Natural killer cell (primary cell): Measurements from ENCODE around the gene CCL14. TPM values are rescaled to one million over a fixed set of nuclear protein-coding genes. Genes with fewer than 3 reads are reported as not detected.

ENCODE experiments used
- ATAC-seq, 3 donors: fragments of 150-1000 bp in 2 of 3; fragments of 200-7000 bp in 1 of 3; cut with Tn5 transposase; 1 replicate in 1 of 3; 2 replicates in 2 of 3; pipeline ENCODE4 v1.10.0; 2021; ENCODE audit warnings: mild to moderate bottlenecking in 2 of 3, moderate library complexity in 2 of 3
- DNase-seq, 2 donors: peaks; one replicate each; pipeline versions ENCODE4 v3.0.0 to v3.0.0-alpha.2; 2013 to 2021; ENCODE audit warnings: mixed read lengths in 1 of 2
- H3K27ac ChIP-seq: one replicate; pipeline ENCODE4 v1.5.1; 2013; ENCODE audit warnings: mild to moderate bottlenecking, low read length
- H3K27me3 ChIP-seq: one replicate; pipeline ENCODE4 v1.6.1; 2013; ENCODE audit warnings: low read length; ENCODE audit not compliant: control insufficient read depth, insufficient read depth
- H3K36me3 ChIP-seq: one replicate; pipeline ENCODE4 v1.6.1; 2013; ENCODE audit warnings: low read length; ENCODE audit not compliant: control insufficient read depth, insufficient read depth
- H3K4me1 ChIP-seq: one replicate; pipeline ENCODE4 v1.6.1; 2013; ENCODE audit warnings: low read length; ENCODE audit not compliant: control insufficient read depth, insufficient read depth
- H3K4me3 ChIP-seq: one replicate; pipeline ENCODE4 v1.5.1; 2013; ENCODE audit warnings: low read length
- H3K9me3 ChIP-seq: one replicate; pipeline ENCODE4 v1.6.1; 2013; ENCODE audit warnings: low read length; ENCODE audit not compliant: control insufficient read depth, insufficient read depth
- H3K27ac Mint-ChIP-seq, 2 donors: one replicate each; pipeline ENCODE4 v1.8.0; 2022; ENCODE audit warnings: mild to moderate bottlenecking in 2 of 2, mixed read lengths in 2 of 2, moderate library complexity in 1 of 2
- H3K27me3 Mint-ChIP-seq, 2 donors: one replicate each; pipeline ENCODE4 v1.8.0; 2022; ENCODE audit warnings: low read depth in 2 of 2, mixed read lengths in 2 of 2
- H3K36me3 Mint-ChIP-seq: one replicate; pipeline ENCODE4 v1.8.0; 2022; ENCODE audit warnings: mixed read lengths
- H3K4me1 Mint-ChIP-seq, 2 donors: one replicate each; pipeline ENCODE4 v1.8.0; 2022; ENCODE audit warnings: mixed read lengths in 2 of 2
- H3K4me3 Mint-ChIP-seq: one replicate; pipeline ENCODE4 v1.8.0; 2022; ENCODE audit warnings: mild to moderate bottlenecking, moderate library complexity, mixed read lengths
- H3K9me3 Mint-ChIP-seq, 2 donors: one replicate each; pipeline ENCODE4 v1.8.0; 2022; ENCODE audit warnings: mixed read lengths in 2 of 2
- WGBS: methylation state at CpG from one replicate; pipeline ENCODE4 v1.1.7; 2013; ENCODE audit warnings: missing lambda C conversion rate; ENCODE audit not compliant: insufficient coverage; 5-methylcytosine and 5-hydroxymethylcytosine counted together
- intact Hi-C: fragments of 100-400 bp; cut with micrococcal nuclease; formaldehyde crosslinking; loops from one replicate; pipeline ENCODE4 v1.14.2; 2022
- total RNA-seq, 4 donors: library from RNA; stranded (reverse); fragments of 120-200 nt in 1 of 4; gene quantifications; one replicate each; pipeline versions ENCODE4 v1.2.3 to v1.2.4, GENCODE V29; 2013 to 2022
- TF ChIP-seq, protein P1 (sequence below): fragments of 200-600 bp; IDR thresholded peaks from one replicate; pipeline ENCODE4 v1.8.0; 2022; ENCODE audit warnings: antibody characterized with exemption

The CCL14 gene
- total RNA-seq, 3 donors from 2014 or later (not counting 1 experiment from before 2014, with no cell fraction given), result not detected

GRCh38 chr17:36002631-36003030 lies 16.1 kb upstream of the CCL14 start:
- WGBS, result 88% methylated on average over 7 of the region's 7 CpGs
- Mint-ChIP-seq H3K4me3 (no peak overlapping the region), H3K36me3 (no peaks in the 10 kb centered on the region), H3K27ac (no peak overlapping the region), H3K27me3 (no peaks in the 10 kb centered on the region), H3K4me1 (peaks cover 32 to 39% of the 10 kb centered on the region in 2 donors), H3K9me3 (no peaks in the 10 kb centered on the region)
- no peaks in the 10 kb centered on the region for H3K9me3 ChIP-seq
- ATAC-seq, result no peak
- H3K4me3 ChIP-seq, result no peak overlapping the region
- H3K36me3 ChIP-seq, result no peaks in the 10 kb centered on the region
- TF ChIP-seq, protein P1, sequence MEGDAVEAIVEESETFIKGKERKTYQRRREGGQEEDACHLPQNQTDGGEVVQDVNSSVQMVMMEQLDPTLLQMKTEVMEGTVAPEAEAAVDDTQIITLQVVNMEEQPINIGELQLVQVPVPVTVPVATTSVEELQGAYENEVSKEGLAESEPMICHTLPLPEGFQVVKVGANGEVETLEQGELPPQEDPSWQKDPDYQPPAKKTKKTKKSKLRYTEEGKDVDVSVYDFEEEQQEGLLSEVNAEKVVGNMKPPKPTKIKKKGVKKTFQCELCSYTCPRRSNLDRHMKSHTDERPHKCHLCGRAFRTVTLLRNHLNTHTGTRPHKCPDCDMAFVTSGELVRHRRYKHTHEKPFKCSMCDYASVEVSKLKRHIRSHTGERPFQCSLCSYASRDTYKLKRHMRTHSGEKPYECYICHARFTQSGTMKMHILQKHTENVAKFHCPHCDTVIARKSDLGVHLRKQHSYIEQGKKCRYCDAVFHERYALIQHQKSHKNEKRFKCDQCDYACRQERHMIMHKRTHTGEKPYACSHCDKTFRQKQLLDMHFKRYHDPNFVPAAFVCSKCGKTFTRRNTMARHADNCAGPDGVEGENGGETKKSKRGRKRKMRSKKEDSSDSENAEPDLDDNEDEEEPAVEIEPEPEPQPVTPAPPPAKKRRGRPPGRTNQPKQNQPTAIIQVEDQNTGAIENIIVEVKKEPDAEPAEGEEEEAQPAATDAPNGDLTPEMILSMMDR, result no peak
- peaks cover 3% of the 10 kb centered on the region for H3K4me1 ChIP-seq
- no peaks in the 10 kb centered on the region for H3K27me3 ChIP-seq
- no peak for DNase-seq
- no peak overlapping the region for H3K27ac ChIP-seq
- intact Hi-C loops, result no loop called here

DNA sequence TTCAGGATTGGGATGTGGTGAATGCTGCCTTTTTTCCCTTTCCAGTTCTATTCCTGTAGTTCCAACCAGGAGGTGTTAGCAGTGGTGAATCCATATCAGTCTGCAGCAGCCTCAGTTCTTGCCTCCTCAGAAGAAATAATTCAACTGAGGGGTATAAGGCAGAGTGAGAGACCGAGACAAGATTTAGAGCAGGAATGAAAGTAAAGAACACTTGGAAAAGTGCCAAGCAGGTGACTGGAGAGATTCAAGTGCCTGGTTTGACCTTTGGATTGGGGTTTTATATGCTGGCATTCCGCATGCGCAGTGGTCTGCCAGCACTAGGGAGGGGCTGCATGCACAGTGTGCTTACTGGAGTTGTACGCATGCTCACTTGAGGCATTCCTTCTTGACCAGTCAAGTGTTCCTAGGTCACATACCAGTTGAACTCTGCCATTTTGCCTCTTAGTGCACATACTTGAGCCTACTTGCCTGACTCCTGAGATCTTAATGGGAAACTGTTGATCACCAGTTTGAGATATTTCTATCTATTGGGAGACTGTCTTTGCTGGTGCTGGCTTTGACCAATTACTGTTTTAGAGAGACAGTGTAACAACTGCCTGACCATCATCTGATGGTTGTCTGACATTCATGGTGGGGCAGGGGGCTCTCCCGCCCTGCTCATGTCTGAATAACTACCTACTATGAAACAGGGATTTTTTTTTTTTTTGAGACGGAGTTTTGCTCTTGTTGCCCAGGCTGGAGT lies 15.5 kb upstream of the CCL14 start:
- intact Hi-C loops, result no loop called here
- TF ChIP-seq, protein P1, result no peak
- WGBS, result 94% methylated on average over 6 of the region's 6 CpGs

GRCh38 chr17:36001110-36001771 lies 14.7 kb upstream of the CCL14 start, which contains the start of gene CCL15:
Gene CCL15, minus strand, starts transcription at chr17:36001553. Its CDS starts 61 bp downstream, at chr17:36001492.
- H3K4me1 Mint-ChIP-seq, result peaks cover 32 to 36% of the 10 kb centered on the region in 2 donors
- ATAC-seq (no peak), DNase-seq (no peak)
- no peak within 1 kb of the TSS for H3K4me3 Mint-ChIP-seq
- Histone ChIP-seq H3K4me3 (no peak within 1 kb of the TSS), H3K27me3 (no peaks in the 10 kb centered on the region), H3K27ac (no peak within 1 kb of the TSS), H3K36me3 (no peaks in the 10 kb centered on the region), H3K4me1 (peaks cover 3% of the 10 kb centered on the region), H3K9me3 (no peaks in the 10 kb centered on the region)
- TF ChIP-seq, protein P1, result no peak
- H3K27ac Mint-ChIP-seq, result no peak within 1 kb of the TSS
- 91% methylated on average over 6 of the region's 6 CpGs for WGBS
- H3K36me3 Mint-ChIP-seq, result no peaks in the 10 kb centered on the region
- intact Hi-C loops, result no loop called here
- H3K9me3 Mint-ChIP-seq, result no peaks in the 10 kb centered on the region
- no peaks in the 10 kb centered on the region for H3K27me3 Mint-ChIP-seq

More for the DNA sequence above, 15.5 kb upstream of the CCL14 start:
- H3K4me3 Mint-ChIP-seq, result no peak overlapping the region
- Histone ChIP-seq H3K36me3 (no peaks in the 10 kb centered on the region), H3K27ac (no peak overlapping the region), H3K4me1 (peaks cover 3% of the 10 kb centered on the region), H3K4me3 (no peak overlapping the region), H3K9me3 (no peaks in the 10 kb centered on the region), H3K27me3 (no peaks in the 10 kb centered on the region)
- H3K9me3 Mint-ChIP-seq, result no peaks in the 10 kb centered on the region
- no peak overlapping the region for H3K27ac Mint-ChIP-seq
- no peaks in the 10 kb centered on the region for H3K27me3 Mint-ChIP-seq
- DNase-seq, result no peak
- peaks cover 32 to 39% of the 10 kb centered on the region in 2 donors for H3K4me1 Mint-ChIP-seq
- ATAC-seq, result no peak
- no peaks in the 10 kb centered on the region for H3K36me3 Mint-ChIP-seq
